Pancreas (tissue), 10 donors: ENCODE data around the gene RNASE1. TPM values are rescaled to one million over a fixed set of nuclear protein-coding genes. Genes with fewer than 3 reads are reported as not detected.

Source experiments
- ATAC-seq, 4 donors: fragments of 200-7000 bp; cut with Tn5 transposase; one replicate each; pipeline versions ENCODE4 v1.8.0 to v1.9.1; 2020; ENCODE audit warnings: mild to moderate bottlenecking in 4 of 4, moderate library complexity in 4 of 4
- DNase-seq, 6 donors: peaks; one replicate each; pipeline ENCODE4 v3.0.0-alpha.2; 2020
- FAIRE-seq: peaks from 2 replicates; lab custom pipeline; 2012; peaks lifted over from hg19 to GRCh38; lab: Jason Lieb, UNC
- H3K27ac ChIP-seq, 4 donors: fragments of 200-600 bp; sonication (generic); 1 replicate in 3 of 4; 2 replicates in 1 of 4; pipeline versions ENCODE4 v1.5.0 to v1.8.0; 2020
- H3K27me3 ChIP-seq, 4 donors: fragments of 200-600 bp; one replicate each; pipeline ENCODE4 v1.8.0; 2021
- H3K36me3 ChIP-seq, 3 donors: fragments of 200-600 bp; sonication (generic) in 1 of 3; one replicate each; pipeline versions ENCODE4 v1.5.0 to v1.8.0; 2020 to 2021
- H3K4me1 ChIP-seq, 3 donors: fragments of 200-600 bp; one replicate each; pipeline ENCODE4 v1.8.0; 2021
- H3K4me3 ChIP-seq, 4 donors: fragments of 200-600 bp; sonication (generic) in 2 of 4; one replicate each; pipeline versions ENCODE4 v1.5.0 to v1.8.0; 2020 to 2021
- H3K9me3 ChIP-seq, 4 donors: fragments of 200-600 bp; one replicate each; pipeline ENCODE4 v1.8.0; 2021
- WGBS, 2 donors: extraction: QIAGEN DNeasy Blood & Tissue Kit; methylation state at CpG; one replicate each; pipeline ENCODE4 v1.1.7; 2013; 5-methylcytosine and 5-hydroxymethylcytosine counted together
- intact Hi-C, 3 donors: fragments of 100-400 bp; cut with DNase I; formaldehyde crosslinking; loops; one replicate each; pipeline versions ENCODE4 v1.11.1 to v1.14.2; 2022
- polyA plus RNA-seq, 2 donors: library from polyadenylated mRNA; stranded (reverse); fragments of 200-250 nt; gene quantifications; one replicate each; pipeline ENCODE4 v1.2.3, GENCODE V29; 2013
- total RNA-seq, 6 donors: library from RNA; stranded (reverse); fragmentation: NEBNext Ultra II Directional in 4 of 6; extraction: Animal tissue kit (Norgen Biotek cat#: 25700) in 4 of 6; gene quantifications; one replicate each; pipeline versions ENCODE4 v1.2.1 to v1.2.4, GENCODE V29; 2021 to 2023
- TF ChIP-seq, protein P1 (sequence below), 4 donors: fragments of 200-600 bp; sonication (generic) in 3 of 4; IDR thresholded peaks; one replicate each; pipeline versions ENCODE4 v1.5.0 to v1.8.0; 2021; ENCODE audit warnings: antibody characterized with exemption in 4 of 4
- donor health status: healthy with polysubstance abuse.
- donor health status: DM: no; HTN: no; CAD: no; lungs with moderate emphysema.
- donor health status: DM: no; HTN: no; CAD: no.
- donor health status: control.
- donor health status: control.
- donor health status: Bipolar disorder and iron deficiency.
- donor health status: DM: yes; HTN: yes; CAD: no.
- donor health status: DM: no; HTN: no; CAD: no.
- donor health status: DM: no; HTN: no; CAD: no.
- donor health status: DM: yes; HTN: yes; CAD: no.

Gene RNASE1
- total and polyA plus RNA-seq, 8 donors = 144 to 696 (median 351) TPM

DNA sequence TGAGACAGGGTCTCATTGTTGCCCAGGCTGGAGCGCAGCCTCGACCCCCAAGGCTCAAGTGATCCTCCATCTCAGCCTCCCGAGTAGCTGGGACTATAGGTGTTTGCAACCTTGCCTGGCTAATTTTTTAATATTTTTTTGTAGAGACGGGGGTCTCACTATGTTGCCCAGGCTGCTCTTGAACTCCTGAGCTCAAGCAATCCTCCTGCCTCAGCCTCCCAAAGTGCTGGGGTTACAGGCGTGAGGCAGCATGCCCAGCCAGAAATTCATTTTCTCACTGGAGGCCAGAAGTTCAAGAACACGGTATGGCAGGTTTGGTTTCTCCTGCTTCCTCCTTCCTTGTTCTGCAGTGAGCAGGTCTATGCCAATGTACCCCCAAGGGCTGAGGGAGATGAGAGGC, 3.7 kb downstream of the RNASE1 start:
- Histone ChIP-seq H3K9me3 (no peaks in the 10 kb centered on the region), H3K36me3 (no peaks in the 10 kb centered on the region), H3K4me1 (peaks cover 6 to 20% (median 10%) of the 10 kb centered on the region in 3 donors), H3K27me3 (no peaks in the 10 kb centered on the region), H3K27ac (peak overlapping the region in 2 of 4 donors; percentile 71 to 82), H3K4me3 (peak overlapping the region in 2 of 4 donors; percentile 37 to 42)
- TF ChIP-seq, protein P1, sequence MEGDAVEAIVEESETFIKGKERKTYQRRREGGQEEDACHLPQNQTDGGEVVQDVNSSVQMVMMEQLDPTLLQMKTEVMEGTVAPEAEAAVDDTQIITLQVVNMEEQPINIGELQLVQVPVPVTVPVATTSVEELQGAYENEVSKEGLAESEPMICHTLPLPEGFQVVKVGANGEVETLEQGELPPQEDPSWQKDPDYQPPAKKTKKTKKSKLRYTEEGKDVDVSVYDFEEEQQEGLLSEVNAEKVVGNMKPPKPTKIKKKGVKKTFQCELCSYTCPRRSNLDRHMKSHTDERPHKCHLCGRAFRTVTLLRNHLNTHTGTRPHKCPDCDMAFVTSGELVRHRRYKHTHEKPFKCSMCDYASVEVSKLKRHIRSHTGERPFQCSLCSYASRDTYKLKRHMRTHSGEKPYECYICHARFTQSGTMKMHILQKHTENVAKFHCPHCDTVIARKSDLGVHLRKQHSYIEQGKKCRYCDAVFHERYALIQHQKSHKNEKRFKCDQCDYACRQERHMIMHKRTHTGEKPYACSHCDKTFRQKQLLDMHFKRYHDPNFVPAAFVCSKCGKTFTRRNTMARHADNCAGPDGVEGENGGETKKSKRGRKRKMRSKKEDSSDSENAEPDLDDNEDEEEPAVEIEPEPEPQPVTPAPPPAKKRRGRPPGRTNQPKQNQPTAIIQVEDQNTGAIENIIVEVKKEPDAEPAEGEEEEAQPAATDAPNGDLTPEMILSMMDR (IDR thresholded peaks at IDR 0.05) = no peak
- no peak for ATAC-seq
- no peak for DNase-seq
- no peak for FAIRE-seq
- intact Hi-C loops = no loop called here
- WGBS, 2 donors = 40 to 70% methylated on average over 6 of the region's 6 CpGs

DNA sequence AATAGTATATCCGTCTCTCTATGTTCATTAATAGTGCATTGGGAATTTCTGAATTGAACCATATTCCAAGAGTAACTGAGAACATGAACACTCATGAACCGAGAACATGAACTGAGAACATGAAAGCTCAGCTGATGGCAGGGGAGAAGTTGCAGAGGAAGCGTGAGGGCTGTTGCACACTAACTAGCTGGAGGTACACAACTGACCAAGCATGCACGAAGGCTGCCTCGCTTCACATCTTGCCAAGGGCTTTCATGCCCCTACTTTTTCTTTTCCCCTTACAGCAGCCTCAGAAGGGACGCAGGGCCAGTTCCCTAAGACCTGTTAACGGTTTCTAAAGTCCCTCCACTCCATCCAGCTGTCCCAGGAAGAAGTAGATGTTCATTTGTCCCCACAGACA, 4.3 kb downstream of the RNASE1 start:
- DNase-seq (no peak), FAIRE-seq (no peak), ATAC-seq (no peak)
- Histone ChIP-seq H3K27me3 (no peaks in the 10 kb centered on the region), H3K36me3 (no peaks in the 10 kb centered on the region), H3K4me3 (peak overlapping the region in 1 of 4 donors; percentile 42), H3K9me3 (no peaks in the 10 kb centered on the region), H3K27ac (peak overlapping the region in 2 of 4 donors; percentile 71 to 82), H3K4me1 (peaks cover 6 to 14% (median 10%) of the 10 kb centered on the region in 3 donors)
- intact Hi-C loops = no loop called here
- WGBS, 2 donors = 49 to 57% methylated on average over 7 of the region's 7 CpGs
- TF ChIP-seq, protein P1 (IDR thresholded peaks at IDR 0.05) = no peak

DNA sequence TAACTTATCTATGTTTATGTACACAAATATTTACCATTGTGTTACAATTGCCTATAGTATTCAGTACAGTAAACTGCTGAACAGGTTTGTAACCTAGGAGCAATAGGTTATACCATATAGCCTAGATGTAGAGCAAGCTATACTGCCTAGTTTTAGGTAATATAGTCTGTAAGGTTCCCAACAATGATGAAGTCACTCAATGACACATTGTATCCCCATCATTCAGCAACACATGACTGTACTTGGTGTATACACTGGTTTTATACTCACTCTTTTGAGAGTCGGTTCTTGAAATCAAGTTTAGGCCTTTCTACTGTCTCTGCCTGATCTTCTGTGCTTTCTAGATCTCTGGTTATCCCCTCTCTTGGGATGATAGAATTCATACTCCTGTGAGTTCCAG, 5.5 kb downstream of the RNASE1 start:
- WGBS, 2 donors = 58 to 70% methylated on average over 1 of the region's 1 CpG
- Histone ChIP-seq H3K4me3 (no peak overlapping the region), H3K27ac (no peak overlapping the region), H3K4me1 (peaks cover 6 to 12% (median 10%) of the 10 kb centered on the region in 3 donors), H3K27me3 (no peaks in the 10 kb centered on the region), H3K9me3 (no peaks in the 10 kb centered on the region), H3K36me3 (no peaks in the 10 kb centered on the region)
- DNase-seq = no peak
- intact Hi-C loops = no loop called here
- TF ChIP-seq, protein P1 (IDR thresholded peaks at IDR 0.05) = no peak
- FAIRE-seq = no peak
- ATAC-seq = no peak

DNA sequence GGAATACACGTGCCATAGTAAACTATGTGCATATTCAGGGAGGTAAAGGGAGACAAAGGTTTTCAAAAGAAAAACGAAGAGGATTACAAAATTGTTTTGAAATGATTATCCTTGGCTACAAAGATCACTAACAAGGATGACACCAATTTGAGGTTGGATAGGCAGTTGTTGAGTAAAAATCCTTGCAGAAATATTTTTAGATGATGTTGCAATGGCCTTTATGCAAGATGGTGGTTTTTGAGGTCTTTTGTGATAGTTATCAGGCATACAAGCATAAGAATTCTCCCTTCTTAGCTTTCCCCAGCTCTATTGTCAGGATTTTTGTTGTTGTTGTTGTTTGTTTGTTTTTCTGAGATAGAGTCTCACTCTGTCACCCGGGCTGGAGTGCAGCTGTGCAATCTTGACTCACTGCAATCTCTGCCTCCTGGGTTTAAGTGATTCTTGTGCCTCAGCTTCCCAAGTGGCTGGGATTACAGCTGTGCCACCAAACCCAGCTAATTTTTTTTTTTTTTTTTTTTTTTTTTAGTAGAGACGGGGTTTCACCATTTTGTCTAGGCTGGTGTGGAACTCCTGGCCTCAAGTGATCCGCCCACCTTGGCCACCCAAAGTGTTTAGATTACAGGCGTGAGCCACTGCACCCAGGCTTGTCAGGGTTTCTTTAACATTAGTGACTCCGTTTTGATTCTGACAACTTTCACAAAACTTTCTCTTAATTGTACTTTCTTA, 7.8 kb downstream of the RNASE1 start:
- FAIRE-seq (no peak), ATAC-seq (no peak), DNase-seq (no peak)
- no peak overlapping the region for H3K4me3 ChIP-seq
- no peak overlapping the region for H3K27ac ChIP-seq
- H3K27me3 ChIP-seq = no peaks in the 10 kb centered on the region
- TF ChIP-seq, protein P1 (IDR thresholded peaks at IDR 0.05) = no peak
- H3K4me1 ChIP-seq = peaks cover 6 to 12% (median 10%) of the 10 kb centered on the region in 3 donors
- intact Hi-C loops = no loop called here
- 65 to 69% methylated on average over 7 of the region's 7 CpGs for WGBS, 2 donors
- no peaks in the 10 kb centered on the region for H3K9me3 ChIP-seq
- no peaks in the 10 kb centered on the region for H3K36me3 ChIP-seq

DNA sequence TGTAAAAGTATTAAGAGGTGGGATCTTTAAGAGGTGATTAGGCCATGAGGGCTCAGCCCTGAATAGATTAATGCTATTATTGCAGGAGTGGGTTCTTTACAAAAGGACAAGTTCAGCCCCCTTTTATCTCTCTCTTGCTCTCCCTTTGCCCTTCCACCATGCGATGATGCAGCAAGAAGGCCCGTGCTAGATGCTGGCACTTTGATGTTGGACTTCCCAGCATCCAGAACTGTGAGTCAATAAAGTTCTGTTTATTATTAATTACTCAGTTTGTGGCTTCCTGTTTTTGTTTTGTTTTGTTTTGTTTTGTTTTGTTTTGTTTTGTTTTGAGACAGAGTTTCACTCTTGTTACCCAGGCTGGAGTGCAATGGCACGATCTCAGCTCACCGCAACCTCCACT, 10.1 kb downstream of the RNASE1 start:
- Histone ChIP-seq H3K36me3 (no peaks in the 10 kb centered on the region), H3K27ac (no peak overlapping the region), H3K4me3 (no peak overlapping the region), H3K27me3 (no peaks in the 10 kb centered on the region), H3K9me3 (no peaks in the 10 kb centered on the region), H3K4me1 (peaks cover 0 to 10% (median 0%) of the 10 kb centered on the region in 3 donors)
- TF ChIP-seq, protein P1 (IDR thresholded peaks at IDR 0.05) = no peak
- FAIRE-seq = no peak
- intact Hi-C loops = no loop called here
- no peak for DNase-seq
- ATAC-seq = no peak
- WGBS, 2 donors = 91 to 96% methylated on average over 4 of the region's 4 CpGs
